ENCODE data around the gene ARL8A.

DNA sequence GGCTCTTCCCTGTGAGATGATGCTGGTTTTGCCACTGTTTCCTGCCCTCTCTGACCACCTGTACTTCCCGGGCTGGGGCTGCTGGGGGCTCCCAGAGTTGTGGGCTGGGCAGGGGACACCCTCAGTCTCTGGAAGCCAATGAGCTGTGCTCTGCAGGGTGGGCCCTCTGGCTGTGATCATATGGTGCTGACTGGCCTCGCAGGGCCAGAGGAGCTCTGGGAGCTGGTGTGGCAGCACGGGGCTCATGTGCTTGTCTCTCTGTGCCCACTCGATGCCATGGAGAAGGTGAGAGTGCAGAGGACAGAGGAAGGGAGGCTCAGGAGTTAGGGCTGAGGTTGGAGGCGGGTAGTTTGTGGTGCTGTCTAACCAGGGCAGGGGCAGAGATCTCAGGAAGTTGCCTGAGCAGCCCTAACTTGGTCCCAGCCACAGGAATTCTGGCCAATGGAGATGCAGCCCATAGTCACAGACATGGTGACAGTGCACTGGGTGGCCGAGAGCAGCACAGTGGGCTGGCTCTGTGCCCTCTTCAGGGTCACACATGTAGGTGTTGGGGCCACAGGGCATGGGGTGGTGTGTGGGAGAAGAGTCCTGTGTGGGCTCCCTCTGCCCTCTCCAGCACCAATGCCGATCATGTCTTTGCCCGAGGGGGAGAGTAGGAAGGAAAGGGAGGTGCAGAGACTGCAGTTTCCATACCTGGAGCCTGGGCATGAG lies 43.3 kb upstream of the ARL8A start:
- TF ChIP-seq CEBPB (IDR thresholded peaks at IDR 0.05; ENCODE audit: low read depth), result no peak
- no peak for TF ChIP-seq RAD21 (IDR thresholded peaks at IDR 0.05; ENCODE audit: low read depth)
- TF ChIP-seq TCF7L2 (IDR thresholded peaks at IDR 0.05; ENCODE audit: borderline replicate concordance, extremely low read depth, insufficient read depth, insufficient read length), result no peak
- TF ChIP-seq, protein P1, sequence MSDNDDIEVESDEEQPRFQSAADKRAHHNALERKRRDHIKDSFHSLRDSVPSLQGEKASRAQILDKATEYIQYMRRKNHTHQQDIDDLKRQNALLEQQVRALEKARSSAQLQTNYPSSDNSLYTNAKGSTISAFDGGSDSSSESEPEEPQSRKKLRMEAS (IDR thresholded peaks at IDR 0.05), result no peak
- TF ChIP-seq, protein P2, sequence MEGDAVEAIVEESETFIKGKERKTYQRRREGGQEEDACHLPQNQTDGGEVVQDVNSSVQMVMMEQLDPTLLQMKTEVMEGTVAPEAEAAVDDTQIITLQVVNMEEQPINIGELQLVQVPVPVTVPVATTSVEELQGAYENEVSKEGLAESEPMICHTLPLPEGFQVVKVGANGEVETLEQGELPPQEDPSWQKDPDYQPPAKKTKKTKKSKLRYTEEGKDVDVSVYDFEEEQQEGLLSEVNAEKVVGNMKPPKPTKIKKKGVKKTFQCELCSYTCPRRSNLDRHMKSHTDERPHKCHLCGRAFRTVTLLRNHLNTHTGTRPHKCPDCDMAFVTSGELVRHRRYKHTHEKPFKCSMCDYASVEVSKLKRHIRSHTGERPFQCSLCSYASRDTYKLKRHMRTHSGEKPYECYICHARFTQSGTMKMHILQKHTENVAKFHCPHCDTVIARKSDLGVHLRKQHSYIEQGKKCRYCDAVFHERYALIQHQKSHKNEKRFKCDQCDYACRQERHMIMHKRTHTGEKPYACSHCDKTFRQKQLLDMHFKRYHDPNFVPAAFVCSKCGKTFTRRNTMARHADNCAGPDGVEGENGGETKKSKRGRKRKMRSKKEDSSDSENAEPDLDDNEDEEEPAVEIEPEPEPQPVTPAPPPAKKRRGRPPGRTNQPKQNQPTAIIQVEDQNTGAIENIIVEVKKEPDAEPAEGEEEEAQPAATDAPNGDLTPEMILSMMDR (IDR thresholded peaks at IDR 0.05 in 2 of 3, conservative IDR thresholded peaks at IDR 0.05 in 1 of 3; ENCODE audit: borderline replicate concordance in 1 of 3, insufficient read depth in 1 of 3, low read depth in 2 of 3, low read length in 2 of 3), result no peak
- no peak for TF ChIP-seq ZNF274 (IDR thresholded peaks at IDR 0.05; ENCODE audit: low read depth, low read length)
- TF ChIP-seq POLR2AphosphoS5 (IDR thresholded peaks at IDR 0.05; ENCODE audit: low read depth, low read length), result no peak
- TF ChIP-seq POLR2A (IDR thresholded peaks at IDR 0.05; ENCODE audit: borderline replicate concordance, extremely low read depth, insufficient read depth, insufficient read length), result no peak
- no peak for TF ChIP-seq YY1 (IDR thresholded peaks at IDR 0.05; ENCODE audit: extremely low read depth, insufficient replicate concordance, low read depth, low read length)
